Bronchial epithelial cell (primary cell): ENCODE results near the gene KLHL33. TPM values are rescaled to one million over a fixed set of nuclear protein-coding genes. Genes with fewer than 3 reads are reported as not detected.
A peak's percentile ranks its signal among the peaks of the same experiment; 100 is the strongest.

ENCODE experiments used
- DNase-seq: peaks from one replicate; pipeline ENCODE4 v3.0.0-alpha.2; 2010; ENCODE audit warnings: low read depth
- FAIRE-seq: peaks from 2 replicates; lab custom pipeline; 2011; peaks lifted over from hg19 to GRCh38; lab: Jason Lieb, UNC
- H3K27me3 ChIP-seq: 2 replicates; pipeline ENCODE4 v1.5.1; 2011; ENCODE audit warnings: low read length; ENCODE audit not compliant: control insufficient read depth, insufficient read depth
- H3K36me3 ChIP-seq: 2 replicates; pipeline ENCODE4 v1.5.1; 2011; ENCODE audit warnings: low read length; ENCODE audit not compliant: control insufficient read depth, insufficient read depth
- H3K4me3 ChIP-seq: 2 replicates; pipeline ENCODE4 v1.5.1; 2011; ENCODE audit warnings: mild to moderate bottlenecking, low read depth, low read length, control low read depth
- total RNA-seq: library from RNA; depleted of rRNA; stranded (reverse); fragments of >200 nt; gene quantifications from 2 replicates; pipeline ENCODE4 v1.2.1, GENCODE V29; 2014
- TF ChIP-seq, protein P1 (sequence below): IDR thresholded peaks from 2 replicates; pipeline ENCODE4 v1.5.1; 2011; ENCODE audit warnings: mild to moderate bottlenecking, moderate library complexity, low read length, control low read depth, inconsistent platforms; ENCODE audit not compliant: insufficient read depth, severe bottlenecking

Gene KLHL33
- total RNA-seq, 1 donor from 2014 or later, result not detected

GRCh38 chr14:20382526-20382925, 53.4 kb downstream of the KLHL33 start:
- Histone ChIP-seq H3K4me3 (no peak overlapping the region), H3K36me3 (peaks cover 60% of the 10 kb centered on the region), H3K27me3 (no peaks in the 10 kb centered on the region)
- DNase-seq, result no peak
- TF ChIP-seq, protein P1, sequence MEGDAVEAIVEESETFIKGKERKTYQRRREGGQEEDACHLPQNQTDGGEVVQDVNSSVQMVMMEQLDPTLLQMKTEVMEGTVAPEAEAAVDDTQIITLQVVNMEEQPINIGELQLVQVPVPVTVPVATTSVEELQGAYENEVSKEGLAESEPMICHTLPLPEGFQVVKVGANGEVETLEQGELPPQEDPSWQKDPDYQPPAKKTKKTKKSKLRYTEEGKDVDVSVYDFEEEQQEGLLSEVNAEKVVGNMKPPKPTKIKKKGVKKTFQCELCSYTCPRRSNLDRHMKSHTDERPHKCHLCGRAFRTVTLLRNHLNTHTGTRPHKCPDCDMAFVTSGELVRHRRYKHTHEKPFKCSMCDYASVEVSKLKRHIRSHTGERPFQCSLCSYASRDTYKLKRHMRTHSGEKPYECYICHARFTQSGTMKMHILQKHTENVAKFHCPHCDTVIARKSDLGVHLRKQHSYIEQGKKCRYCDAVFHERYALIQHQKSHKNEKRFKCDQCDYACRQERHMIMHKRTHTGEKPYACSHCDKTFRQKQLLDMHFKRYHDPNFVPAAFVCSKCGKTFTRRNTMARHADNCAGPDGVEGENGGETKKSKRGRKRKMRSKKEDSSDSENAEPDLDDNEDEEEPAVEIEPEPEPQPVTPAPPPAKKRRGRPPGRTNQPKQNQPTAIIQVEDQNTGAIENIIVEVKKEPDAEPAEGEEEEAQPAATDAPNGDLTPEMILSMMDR, result no peak
- peak; percentile 18 for FAIRE-seq

GRCh38 chr14:20381341-20381740, 54.6 kb downstream of the KLHL33 start:
- FAIRE-seq (no peak), DNase-seq (no peak)
- Histone ChIP-seq H3K4me3 (no peak overlapping the region), H3K27me3 (no peaks in the 10 kb centered on the region), H3K36me3 (peaks cover 61% of the 10 kb centered on the region)
- TF ChIP-seq, protein P1, result no peak

GRCh38 chr14:20380681-20381080, 55.3 kb downstream of the KLHL33 start:
- FAIRE-seq, result no peak
- TF ChIP-seq, protein P1, result no peak
- H3K4me3 ChIP-seq, result no peak overlapping the region
- no peaks in the 10 kb centered on the region for H3K27me3 ChIP-seq
- DNase-seq, result no peak
- peaks cover 57% of the 10 kb centered on the region for H3K36me3 ChIP-seq

- no peak overlapping the region for H3K4me3 ChIP-seq
- FAIRE-seq (peak; percentile 47), DNase-seq (no peak)
- H3K27me3 ChIP-seq, result no peaks in the 10 kb centered on the region
- H3K36me3 ChIP-seq, result peaks cover 55% of the 10 kb centered on the region
- TF ChIP-seq, protein P1, result no peak
These were observed 56.2 kb downstream of the KLHL33 start for GRCh38 chr14:20379743-20380142.

DNA sequence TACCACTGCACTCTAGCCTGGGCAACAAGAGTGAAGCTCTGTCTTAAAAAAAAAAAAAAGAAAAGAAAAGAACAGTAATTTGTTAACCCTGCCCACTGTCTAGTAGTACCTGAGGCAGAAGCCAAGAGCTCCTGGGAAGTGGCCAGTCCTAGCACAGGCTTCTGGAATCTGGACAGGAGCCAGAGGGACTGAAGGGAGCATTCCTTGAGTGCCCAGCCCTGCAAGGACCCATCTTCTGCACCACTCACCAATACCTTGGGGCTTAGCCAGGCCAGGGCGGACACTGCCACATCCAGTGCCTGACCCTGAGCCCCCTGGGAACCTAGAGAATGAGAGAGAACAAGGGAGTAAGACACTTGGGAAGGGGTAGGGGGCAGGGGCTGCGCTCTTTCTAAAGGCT, 58.8 kb downstream of the KLHL33 start:
- no peak for FAIRE-seq
- no peaks in the 10 kb centered on the region for H3K27me3 ChIP-seq
- no peak for DNase-seq
- no peak overlapping the region for H3K4me3 ChIP-seq
- TF ChIP-seq, protein P1, result no peak
- peaks cover 46% of the 10 kb centered on the region for H3K36me3 ChIP-seq

DNA sequence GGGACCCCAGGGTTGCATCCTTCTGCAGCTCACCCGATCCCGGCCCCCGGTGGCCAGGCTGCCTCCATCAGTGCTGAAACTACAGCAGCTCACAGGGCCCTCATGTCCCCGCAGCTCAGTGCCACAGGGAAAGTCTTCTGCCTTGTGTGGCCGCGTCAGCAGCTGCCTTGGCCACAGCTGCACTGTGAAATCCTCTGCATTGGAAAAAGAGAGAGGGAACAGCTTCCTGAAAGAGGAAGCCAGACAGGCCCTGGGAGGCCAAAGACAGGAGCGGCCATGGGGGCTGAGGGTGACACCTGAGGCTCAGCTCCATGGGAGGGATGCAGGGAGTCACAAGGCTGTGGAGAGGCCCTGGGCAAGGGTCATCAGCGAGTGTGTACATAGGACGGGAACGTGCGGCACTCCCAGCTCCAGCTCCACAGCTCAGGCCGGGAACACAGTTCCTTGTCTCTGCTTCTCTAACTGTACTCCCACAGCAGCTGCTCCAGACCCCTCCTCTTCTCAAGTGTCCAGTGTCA, 59.8 kb downstream of the KLHL33 start:
- Histone ChIP-seq H3K4me3 (no peak overlapping the region), H3K27me3 (no peaks in the 10 kb centered on the region), H3K36me3 (peaks cover 42% of the 10 kb centered on the region)
- TF ChIP-seq, protein P1, result no peak
- no peak for DNase-seq
- FAIRE-seq, result no peak
